GM18517 (cell line): Measurements from ENCODE around the gene MARK1.

Experiments
- ATAC-seq: cut with Tn5 transposase; IDR thresholded peaks from one replicate; pipeline ENCODE4 v1.9.1; 2021; ENCODE audit warnings: mild to moderate bottlenecking, moderate library complexity; ENCODE audit not compliant: unreplicated experiment

The MARK1 gene

DNA sequence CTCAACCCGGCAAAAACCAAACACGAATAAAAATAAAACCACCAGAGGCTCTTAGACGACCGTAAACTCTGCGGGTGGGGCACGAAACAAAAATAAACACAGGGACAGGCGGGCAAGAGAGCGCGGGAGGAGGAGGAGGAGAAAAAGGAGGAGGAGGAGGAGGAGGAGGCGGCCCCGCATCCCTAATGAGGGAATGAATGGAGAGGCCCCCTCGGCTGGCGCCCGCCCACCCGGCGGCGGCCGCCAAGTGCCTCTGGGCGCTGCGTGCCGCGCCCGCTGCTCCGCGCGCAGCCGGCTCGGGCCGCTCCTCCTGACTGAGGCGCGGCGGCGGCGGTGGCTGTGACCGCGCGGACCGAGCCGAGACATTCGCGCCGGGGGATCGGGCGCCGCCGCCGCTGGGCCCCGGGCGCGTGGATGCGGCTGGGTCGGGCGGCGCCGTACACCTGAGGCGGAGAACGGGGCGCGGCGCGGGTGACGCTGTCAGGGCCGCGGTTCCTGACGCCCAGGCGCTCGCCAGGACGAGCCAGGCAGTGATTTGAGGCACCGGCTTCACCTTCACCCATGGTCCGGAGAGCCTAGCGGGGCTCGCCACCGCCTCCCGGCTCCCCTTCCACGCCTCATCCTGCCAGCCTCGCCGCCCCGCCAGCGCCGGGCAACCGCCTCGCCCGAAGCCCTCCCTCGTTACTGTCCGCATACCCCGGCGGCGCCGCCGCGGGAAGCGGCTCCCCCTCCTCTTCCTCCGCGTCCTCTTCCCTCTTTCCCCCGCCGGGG lies at the start of gene MARK1:
Gene MARK1, plus strand, starts transcription at position 229 of the 771 bp plus-strand sequence. CDS start 687 bp downstream, outside the sequence.
- peak; percentile 61 for ATAC-seq

DNA sequence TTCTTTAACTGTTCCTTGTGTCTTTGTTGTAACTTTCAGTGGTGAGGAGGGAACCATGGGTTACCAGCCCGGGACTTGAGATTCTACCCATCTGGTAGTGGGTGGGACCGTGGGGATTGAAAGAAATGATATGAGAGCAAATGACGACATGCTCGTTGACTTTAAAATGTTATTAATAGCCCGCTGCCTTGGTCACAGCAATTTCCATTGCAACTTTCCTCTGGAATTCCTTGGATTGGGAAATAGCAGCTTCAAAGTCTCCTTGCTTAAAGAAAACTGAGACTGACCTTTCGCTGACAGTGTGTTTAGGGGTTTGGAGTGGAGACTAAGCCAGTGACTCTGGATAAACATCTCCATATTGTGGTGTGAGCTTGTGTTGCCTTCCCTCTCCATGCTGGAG lies 44.2 kb upstream of the MARK1 start:
- ATAC-seq, result no peak

DNA sequence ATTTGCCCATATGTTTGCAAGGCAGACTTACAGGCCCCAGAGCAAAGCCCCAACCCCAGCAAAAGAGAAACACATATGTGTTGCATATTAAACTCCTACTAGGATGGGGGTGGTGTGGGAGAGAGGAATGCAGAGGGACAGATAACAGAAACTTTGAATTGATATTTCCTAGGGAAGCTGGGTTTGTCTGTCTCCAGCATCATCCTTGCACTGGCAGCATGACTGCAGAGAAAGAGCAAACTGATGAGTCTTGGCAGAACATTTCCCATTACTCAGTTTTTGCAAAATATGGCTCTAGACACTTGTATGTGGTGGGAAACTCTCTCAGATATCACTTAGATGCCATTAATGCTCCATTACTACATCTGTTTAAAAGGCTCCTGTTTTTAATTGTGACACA lies 43.8 kb upstream of the MARK1 start:
- ATAC-seq, result no peak

DNA sequence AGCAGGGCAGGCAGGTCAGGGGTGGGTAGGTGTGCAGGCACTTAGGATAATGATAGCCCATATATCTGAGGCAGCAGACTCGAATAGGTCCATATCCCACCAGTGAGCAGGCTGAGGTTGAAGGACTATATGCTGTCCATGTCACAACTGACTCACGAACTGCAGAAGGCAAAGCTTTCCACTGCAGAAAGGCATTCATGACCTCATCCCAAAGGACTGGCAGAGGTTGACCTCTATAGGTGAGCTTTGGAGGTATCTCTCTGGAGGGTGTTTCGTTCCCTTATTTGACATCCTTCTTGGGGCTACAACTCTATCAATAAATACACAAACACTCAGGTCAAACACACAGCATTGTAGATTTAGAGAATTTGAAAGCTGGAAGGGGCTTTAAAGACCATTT lies 42.8 kb upstream of the MARK1 start:
- no peak for ATAC-seq

DNA sequence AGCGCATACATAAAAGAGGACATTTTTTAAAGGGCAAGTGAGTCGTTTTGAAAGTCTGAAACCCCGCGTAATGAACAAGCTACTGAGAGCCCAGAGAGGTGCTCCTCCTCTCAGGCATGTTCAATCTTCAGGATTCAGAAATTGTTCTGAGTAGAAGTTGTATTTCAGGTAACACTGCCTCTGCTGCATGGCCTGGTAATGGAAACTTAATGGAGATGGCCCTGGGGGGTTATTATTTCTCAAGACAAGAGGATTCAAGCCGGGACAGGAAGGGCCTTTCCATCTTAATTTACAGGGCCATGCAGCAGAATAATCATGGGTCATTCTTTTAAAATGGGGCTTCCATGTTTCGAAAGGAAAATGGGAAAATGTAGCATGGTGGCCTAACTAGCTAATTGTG lies 42.1 kb upstream of the MARK1 start:
- ATAC-seq, result no peak

DNA sequence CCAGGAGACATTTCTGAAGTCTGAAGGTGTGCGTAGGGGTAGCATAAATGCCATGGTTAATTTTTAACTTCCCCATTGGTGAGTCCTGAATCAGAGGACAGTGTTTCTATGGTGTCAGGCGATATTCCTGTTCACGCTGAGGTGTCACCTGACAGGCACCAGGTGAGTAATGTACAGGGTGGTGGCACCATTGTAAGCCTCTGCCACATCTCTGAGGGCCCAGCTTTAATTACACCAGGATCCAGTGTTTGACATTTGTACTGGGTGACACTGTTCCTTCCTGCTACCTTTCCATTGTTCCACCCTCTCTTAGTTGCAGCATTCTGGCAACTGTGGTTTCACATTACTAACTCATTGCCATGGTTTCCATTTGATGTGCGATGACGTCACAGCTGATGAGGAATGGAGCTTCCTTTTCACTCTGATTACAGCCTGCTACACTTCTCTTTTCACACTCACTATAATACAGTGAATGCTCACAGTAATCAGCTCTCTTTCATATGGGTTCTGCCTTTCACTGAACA lies 40.6 kb upstream of the MARK1 start:
- ATAC-seq, result no peak

DNA sequence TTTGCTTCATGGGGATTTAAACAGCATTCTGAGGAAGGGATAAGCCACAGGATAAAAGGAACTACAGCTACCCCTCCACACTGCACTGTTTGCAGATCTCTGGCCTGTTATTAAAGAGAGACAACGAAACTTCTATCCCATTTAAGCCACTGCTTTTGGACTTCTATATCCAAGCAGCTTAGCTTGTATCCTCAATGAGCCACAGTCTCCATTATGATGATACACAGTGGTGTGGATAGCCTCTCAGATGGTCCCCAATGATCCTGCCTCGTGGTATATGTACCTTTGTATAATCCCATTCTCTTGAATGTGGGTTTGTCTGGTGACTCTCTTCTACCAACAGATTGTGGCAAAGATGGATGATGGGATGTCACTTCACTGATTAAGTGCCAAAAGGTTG lies 36.0 kb upstream of the MARK1 start:
- no peak for ATAC-seq

DNA sequence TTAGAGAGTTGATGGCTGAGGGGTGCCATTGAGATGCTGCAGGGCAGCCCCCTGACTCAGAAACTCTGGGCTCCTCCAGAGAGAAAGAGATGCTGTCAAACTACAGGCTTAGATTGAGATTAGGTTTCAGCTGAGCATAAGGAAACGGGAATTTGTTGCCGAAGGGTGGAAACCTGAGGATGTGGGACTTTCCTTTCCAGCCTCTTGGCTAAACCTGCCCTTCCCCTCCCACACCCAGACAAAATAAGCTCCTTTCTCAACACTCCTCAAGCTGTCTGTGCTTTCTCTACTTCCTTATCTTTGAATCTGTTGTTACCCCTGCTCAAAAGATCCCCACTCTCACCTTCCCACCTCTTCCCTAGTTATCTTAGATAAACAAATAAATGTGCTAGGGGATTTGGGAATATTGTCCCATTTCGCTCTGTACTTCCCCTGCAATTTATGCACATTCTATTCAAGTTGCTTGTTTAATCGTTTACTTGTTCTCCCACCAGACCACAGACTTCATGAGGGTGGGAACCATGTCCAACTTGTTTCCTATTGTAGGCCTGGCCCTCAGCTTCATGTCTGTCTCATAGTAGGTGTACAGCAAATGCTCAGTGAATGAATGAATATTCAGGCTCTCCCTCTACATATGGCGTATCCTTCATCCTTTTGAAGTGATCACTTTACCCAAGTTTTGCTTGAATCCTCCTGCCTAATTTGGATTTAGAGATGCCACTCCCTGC lies 30.6 kb upstream of the MARK1 start:
- no peak for ATAC-seq

DNA sequence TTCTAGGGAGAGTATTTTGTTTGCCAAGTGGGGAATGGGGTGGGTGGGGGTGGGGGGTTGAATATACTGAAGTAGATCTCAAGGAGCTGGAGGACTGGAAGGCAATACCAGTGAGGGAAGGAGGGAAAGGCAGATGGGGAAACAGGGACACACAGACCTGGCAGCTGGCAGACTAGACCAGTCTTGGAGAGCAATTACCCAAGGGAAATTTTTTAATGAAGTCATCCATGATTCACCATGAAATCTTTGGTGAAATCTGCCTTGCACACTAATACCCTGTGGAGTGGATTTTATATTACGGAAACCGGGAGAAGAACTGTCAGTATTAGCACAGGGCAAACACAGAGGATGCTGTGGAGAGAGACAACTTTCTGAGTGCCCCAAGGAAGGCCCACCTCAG lies 29.7 kb upstream of the MARK1 start:
- no peak for ATAC-seq

DNA sequence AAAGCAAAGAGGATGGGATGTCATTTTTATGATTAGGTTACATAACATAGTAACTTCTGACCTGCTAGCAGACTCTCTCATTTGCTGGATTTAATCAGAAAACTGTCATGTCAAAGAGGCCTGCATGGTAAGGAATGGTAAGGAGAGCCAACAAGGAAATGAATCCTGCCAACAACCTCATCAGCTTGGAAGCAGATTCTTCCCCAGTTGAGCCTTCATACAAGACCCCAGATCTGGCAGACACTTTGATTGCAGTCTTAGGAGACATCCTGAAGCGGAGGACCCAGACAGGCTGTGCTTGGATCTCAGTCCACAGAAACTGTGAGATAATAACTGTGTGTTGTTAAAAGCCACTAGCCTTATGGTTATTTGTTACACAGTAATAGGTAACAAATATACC lies 27.6 kb upstream of the MARK1 start:
- ATAC-seq, result no peak

DNA sequence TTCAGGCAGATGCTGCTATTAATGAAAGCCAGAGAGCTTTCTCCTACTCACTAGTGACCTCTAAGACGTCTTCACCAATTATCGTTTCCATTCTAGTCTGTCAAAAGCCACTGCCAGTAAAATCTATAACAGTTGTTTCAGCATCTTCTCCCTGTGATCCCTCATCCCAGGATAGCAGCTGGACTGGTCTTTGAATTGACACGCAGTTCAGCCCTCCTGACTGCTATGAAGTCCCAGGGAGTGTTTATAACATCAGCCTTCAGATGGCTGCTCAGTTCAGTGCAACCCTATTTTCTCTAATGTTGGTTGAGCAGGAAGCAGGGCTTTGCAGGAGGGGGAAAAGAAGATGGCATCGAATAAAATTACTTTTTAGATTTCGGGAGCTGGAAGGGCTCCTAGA lies 23.6 kb upstream of the MARK1 start:
- ATAC-seq, result no peak

DNA sequence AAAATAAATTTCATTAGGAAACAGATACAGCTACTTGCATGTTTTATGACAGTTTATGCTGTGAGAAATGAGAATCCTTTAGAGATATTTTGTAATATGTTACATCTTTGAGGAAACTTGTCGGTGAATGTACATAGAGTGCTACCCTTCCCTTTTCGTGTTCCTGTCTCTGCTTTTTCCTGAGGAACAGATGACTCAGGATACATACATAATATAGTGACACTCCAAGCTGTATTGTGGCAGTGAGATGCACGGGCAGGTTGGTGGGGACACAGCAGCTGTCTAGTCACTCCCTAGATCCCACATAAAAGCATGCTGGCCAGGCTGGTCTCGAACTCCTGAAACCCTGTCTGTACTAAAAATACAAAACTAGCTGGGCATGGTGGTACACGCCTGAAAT lies 20.9 kb upstream of the MARK1 start:
- ATAC-seq, result no peak

DNA sequence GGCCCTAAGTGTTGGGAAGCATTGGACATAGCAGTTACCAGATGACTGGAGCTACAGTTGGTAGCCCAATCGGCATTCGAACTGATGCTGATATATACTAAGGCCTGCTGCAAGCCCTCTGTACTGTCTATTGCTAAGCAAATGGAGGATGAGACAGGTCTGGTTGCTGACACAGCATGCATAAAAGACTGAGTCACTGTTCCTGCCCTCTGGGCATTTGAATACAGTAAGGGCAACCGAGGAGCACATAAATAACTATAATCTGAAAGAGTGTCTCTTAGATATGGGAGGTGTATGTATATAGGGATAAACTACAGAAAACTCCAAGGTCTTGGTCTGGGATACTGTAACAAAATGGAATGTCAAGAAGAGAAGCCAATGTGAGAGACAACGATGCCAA lies 16.8 kb upstream of the MARK1 start:
- no peak for ATAC-seq

DNA sequence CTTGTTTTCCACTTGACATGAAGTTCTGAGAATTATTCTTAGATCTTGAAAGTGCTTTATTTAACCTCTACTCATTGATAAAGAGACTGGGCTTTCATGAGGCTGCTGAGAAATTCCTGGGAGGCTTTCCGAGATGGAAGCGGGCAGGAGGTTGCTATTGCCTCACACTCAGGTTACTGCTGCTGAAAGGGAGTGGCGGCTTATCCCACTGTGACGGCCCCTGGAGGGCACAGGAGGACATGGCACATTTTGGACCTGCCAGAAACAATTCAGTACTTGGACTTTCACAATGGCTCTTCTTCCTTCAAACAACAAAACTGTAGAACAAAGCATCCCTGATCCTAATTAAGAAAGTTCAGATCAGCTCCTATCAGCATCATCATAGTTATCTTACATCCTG lies 16.2 kb upstream of the MARK1 start:
- ATAC-seq, result no peak

DNA sequence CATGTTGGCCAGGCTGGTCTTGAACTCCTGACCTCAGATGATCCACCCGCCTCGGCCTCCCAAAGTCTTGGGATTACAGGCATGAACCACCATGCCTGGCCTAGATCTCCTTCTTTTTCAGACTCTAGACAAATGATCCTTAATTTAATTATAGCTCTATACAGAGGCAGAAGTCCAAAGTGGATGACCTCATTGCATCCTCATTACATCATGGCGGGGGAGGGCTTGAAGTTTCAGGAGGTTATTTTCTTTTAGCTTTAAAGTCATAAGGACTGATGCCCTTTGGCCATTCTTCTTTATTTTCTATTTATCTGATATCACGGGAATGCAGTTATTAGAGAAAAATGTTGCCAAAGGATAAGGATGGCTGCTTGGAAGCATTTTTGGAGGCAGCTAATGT lies 14.1 kb upstream of the MARK1 start:
- ATAC-seq, result no peak

DNA sequence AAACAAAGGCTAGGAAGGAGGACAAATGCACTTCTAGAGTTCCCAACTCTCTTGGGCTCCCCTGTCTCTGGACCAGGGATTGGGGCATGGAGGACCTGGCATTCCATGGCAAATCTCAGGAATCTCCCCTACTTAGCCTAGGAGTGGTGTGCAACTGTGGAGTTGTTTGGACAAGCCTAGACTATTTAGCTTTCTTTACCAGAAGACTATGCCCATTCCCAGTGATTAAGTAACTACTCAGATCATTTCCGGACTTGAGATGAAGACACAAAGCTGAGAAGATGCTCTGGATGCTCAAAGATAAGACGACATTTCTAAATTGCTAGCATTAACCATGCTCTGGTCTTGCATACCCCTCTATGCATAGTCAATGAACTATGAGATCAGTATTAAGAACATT lies 13.7 kb upstream of the MARK1 start:
- ATAC-seq, result no peak

DNA sequence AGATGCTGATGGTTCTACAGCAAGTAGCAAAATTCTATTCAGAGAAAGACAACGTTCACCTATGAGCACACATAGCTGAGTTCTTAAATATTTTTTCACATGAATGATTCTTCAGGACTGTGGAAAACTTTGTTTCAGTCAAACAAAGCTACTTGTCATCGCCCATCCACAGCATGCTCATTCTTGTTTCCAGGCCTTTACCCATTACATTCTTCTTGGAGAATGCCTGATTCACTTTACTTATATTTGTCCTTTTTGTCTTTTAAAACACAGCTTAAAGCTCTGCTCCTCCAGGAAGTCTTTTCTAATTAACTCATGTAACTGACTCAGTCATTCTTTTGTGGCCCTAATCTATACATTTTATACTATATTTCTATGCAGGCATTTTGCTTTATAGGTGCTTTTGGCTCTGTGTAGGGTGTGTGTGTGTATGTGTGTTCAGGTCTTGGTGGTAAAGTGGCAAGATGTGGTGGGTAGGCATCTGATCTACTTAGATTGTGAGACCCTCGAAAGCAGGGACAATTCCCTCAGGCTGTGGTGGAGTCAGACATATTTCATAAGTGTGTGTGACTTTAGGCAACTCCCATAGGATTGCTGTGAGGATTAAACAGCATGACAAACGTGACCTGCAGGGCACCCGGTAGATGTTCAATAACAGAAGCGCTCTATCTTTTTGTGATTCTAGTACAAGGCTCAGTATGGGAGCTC lies 11.8 kb upstream of the MARK1 start:
- no peak for ATAC-seq

DNA sequence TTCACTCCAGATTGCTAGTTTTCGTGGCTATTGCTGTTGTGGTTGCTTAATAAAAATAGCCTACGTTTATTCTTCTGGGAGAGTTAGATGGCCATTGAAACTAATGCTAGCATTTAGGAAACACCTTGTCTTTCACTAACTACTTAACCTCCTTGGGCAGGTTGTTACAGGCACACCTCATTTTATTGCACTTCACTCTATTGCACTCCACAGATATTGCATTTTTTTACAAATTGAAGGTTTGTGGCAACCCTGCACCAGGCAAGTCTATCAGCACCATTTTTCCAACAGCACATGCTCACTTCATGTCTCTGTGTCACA lies 11.3 kb upstream of the MARK1 start:
- no peak for ATAC-seq

DNA sequence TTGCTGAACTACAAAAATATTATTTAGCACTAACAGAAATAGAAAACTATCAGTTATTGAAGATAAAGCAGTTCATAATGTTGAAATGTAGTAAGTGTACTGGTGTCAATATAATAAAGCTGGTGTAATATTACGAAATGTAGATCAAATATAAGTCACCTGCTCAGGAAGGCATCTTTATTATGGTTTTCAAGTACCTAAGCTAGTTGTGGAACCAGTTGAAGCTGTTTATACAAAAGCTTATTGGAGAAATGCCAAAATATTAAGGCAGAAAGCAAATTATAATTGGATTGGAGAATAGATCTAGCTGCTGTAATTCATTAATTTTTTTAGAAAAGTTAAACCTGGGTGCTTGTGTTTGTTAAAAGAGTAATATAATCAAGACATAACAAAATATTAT lies 6.2 kb upstream of the MARK1 start:
- no peak for ATAC-seq

DNA sequence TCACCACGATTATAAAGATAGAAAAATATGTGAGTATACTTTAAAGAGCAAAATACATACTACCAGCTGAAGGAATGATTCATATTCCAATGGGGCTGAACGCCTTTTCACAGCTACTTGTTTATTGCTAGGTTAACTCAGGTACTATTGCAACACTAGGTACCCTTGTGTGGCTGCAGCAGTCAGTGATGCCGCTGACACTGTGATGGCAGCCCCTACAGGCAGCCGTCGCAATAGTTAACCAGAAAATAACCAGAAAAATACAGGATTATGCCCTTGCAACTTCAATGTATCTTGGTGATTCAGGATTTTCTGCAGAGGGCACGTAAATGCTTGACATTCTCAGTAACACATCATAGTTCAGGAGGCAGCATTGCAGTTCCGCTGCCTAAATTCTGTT lies 1.6 kb upstream of the MARK1 start:
- no peak for ATAC-seq

DNA sequence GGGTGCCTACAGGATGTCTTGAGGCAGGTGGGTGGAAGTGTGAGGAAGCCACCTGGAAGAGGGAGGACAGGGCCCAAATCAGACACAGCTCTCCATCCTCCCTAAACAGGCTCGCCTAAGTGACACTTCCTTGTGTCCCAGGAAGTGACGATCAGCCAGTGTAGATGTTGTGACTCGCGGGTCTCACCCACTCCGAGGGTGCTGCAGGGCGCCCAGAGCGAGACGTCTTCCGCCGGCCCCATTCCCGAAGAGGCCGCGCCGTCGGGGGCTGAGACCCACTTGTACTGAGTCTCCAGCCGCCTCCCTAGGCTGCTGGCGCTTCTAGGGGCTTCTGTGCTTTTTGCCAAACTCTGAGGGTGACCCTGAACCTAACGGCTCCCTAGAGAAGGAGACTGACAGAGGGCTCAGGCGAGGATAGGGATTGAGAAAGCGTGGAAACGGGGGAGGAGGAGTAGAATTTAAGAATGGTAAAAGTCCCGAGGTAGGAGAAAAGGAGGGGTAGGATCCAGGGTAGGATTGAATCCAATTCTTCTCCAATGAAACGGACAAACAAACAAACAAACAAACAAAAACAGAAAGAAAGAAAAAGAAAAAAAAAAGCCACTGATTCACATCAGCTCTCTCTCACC lies 543 bp upstream of the MARK1 start:
- ATAC-seq, result no peak
